Suprapubic skin (tissue), 3 donors: Measurements from ENCODE around the gene POU3F3.

Experiments
- EP300 ChIP-seq: sonication (generic); formaldehyde crosslinking; IDR thresholded peaks from one replicate; pipeline ENCODE4 v1.6.1; 2017; ENCODE audit warnings: antibody characterized with exemption
- TF ChIP-seq, protein P1 (sequence below), 2 donors: fragments of 200-600 bp in 1 of 2; fragments of 450-650 bp in 1 of 2; sonication (generic) in 1 of 2; IDR thresholded peaks; one replicate each; pipeline ENCODE4 v1.5.1; 2016 to 2019; ENCODE audit warnings: antibody characterized with exemption in 2 of 2, mild to moderate bottlenecking in 1 of 2, moderate library complexity in 1 of 2

- TF ChIP-seq, protein P1, sequence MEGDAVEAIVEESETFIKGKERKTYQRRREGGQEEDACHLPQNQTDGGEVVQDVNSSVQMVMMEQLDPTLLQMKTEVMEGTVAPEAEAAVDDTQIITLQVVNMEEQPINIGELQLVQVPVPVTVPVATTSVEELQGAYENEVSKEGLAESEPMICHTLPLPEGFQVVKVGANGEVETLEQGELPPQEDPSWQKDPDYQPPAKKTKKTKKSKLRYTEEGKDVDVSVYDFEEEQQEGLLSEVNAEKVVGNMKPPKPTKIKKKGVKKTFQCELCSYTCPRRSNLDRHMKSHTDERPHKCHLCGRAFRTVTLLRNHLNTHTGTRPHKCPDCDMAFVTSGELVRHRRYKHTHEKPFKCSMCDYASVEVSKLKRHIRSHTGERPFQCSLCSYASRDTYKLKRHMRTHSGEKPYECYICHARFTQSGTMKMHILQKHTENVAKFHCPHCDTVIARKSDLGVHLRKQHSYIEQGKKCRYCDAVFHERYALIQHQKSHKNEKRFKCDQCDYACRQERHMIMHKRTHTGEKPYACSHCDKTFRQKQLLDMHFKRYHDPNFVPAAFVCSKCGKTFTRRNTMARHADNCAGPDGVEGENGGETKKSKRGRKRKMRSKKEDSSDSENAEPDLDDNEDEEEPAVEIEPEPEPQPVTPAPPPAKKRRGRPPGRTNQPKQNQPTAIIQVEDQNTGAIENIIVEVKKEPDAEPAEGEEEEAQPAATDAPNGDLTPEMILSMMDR (IDR thresholded peaks at IDR 0.05), result no peak
- no peak for TF ChIP-seq EP300
These were observed 9.8 kb downstream of the POU3F3 start for GRCh38 chr2:104863468-104864279.
